Putamen (tissue), 1 donor: ENCODE data around the gene TTC22.

Source experiments
- DNase-seq: peaks from one replicate; pipeline ENCODE4 v3.0.0-alpha.2; 2016; ENCODE audit warnings: low spot score

Gene TTC22

GRCh38 chr1:54800899-54801759 is at the start of gene TTC22:
TTC22 (minus strand) TSS chr1:54801323; CDS start chr1:54801163, 160 bp downstream.
- DNase-seq, result no peak

GRCh38 chr1:54850737-54851136 is 49.6 kb upstream of the TTC22 start:
- no peak for DNase-seq

GRCh38 chr1:54850069-54850730 is 49.1 kb upstream of the TTC22 start:
- DNase-seq, result no peak

GRCh38 chr1:54849219-54850068 is 48.3 kb upstream of the TTC22 start:
- DNase-seq, result no peak

DNA sequence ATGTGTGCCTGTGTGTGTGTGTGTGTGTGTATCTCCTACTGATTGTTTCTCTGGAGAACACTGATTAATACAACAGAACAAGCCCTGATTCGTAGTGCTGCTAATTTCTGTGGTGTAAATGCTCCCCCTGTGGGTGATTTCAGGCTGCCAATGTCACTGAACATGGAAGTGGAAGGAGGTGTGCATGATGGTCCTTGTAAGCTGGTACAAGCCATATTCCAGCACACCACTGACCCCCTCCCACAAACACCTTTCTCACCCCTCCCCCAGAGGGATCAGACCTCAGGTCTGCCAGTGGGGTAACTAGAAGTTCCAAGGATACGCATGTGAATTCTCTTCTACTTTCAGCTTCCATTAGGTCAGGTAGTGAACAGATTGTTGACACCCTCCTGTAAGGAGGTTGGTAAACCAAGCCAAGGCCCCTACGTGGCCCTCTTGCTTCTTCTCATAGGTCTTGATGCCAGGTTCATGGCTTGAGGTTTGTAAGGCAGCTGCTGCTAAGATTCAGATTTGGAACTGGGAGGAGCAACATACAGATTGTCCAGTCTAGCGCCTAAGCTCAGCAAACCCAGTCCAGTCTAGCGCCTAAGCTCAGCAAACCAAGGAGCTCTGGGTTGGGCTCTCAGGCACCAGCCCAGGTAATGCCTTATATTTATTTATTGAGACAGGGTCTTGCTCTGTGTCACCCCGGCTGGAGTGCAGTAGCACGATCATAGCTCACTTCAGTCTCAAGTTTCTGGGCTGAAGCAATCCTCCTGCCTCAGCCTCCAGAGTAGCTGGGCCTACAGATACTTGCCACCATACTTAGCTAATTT is 47.2 kb upstream of the TTC22 start:
- DNase-seq, result no peak

DNA sequence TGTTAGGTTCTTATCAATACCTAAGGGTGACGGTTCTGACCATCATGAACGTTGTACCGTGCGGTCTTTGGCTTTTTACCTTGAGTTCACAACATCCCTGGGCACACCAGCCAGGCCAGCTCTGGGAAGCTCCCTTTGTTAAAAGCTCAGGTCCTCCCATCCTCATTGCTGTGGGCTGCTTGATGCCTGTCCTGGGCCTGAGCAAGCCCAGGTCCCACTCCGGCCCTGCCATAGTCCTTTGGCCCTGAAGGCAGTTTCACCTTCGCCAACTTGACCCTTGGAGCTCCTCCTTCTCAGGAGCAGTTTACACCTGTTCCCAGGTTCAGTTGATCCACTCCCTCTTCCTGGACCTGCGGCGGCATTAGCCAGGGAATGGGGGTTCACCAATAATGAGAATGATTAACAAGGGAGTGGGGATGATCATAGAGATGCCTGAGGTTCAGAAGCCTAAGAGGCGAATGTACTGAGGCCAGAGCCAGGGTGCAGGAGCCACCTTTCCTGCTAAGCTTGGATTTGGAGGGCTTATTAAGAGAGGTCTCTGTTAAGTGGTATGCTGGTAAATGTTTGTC is 45.7 kb upstream of the TTC22 start:
- DNase-seq, result no peak

DNA sequence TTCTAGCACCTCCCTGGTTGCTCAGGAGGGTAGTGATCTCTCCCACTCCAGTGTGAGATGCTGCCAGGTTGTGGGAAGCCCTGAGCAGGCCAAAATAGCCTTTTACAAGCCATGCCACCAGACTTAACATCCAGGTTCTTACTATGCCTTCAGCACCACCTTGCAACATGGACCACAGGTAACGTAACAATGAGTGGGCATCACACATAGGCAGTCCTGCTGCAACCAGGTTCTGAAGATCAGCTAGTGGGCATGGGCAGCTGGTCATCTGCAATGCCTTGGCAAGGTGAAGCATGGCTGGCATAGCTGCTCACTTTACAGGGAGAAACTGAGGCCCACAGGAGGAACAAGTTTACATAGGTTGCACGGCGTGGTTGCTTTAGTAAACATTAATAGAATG is 45.2 kb upstream of the TTC22 start:
- no peak for DNase-seq

DNA sequence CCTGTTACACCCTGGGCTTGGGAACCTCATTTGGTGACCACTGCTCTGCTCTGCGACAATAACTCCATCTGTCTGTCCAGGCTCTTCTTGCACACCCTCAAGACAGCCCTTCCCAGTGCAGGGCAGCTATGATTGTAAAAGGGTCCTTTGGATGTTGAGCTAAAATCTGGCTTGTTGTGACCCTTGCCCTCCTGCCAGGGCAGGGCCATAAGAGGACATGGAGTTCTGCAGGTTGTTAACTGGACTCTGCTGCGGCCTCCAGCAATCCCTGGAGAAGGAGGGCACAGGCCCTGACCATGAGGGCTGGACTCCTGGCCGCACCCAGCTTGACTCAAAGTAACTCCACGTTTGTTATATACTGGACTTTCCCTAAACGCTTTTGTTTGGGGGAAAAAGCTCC is 44.6 kb upstream of the TTC22 start:
- no peak for DNase-seq

GRCh38 chr1:54844564-54844963 is 43.4 kb upstream of the TTC22 start:
- DNase-seq, result no peak

GRCh38 chr1:54843449-54843848 is 42.3 kb upstream of the TTC22 start:
- no peak for DNase-seq

DNA sequence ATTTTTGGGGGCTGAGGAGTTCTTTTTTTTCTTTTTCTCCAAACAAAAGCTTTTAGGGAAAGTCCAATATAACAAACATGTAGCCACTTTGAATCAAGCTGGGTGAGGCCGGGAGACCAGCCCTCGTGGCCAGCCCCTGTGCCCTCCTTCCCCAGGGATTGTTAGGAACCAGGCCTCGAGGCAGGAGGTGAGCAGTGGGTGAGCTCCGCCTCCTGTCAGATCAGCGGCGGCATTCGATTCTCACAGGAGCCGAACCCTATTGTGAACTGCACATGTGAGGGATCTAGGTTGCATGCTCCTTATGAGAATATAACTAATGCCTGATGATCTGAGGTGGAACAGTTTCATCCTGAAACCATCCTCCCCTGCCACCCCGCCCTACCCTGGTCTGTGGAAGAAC is 41.8 kb upstream of the TTC22 start:
- no peak for DNase-seq

DNA sequence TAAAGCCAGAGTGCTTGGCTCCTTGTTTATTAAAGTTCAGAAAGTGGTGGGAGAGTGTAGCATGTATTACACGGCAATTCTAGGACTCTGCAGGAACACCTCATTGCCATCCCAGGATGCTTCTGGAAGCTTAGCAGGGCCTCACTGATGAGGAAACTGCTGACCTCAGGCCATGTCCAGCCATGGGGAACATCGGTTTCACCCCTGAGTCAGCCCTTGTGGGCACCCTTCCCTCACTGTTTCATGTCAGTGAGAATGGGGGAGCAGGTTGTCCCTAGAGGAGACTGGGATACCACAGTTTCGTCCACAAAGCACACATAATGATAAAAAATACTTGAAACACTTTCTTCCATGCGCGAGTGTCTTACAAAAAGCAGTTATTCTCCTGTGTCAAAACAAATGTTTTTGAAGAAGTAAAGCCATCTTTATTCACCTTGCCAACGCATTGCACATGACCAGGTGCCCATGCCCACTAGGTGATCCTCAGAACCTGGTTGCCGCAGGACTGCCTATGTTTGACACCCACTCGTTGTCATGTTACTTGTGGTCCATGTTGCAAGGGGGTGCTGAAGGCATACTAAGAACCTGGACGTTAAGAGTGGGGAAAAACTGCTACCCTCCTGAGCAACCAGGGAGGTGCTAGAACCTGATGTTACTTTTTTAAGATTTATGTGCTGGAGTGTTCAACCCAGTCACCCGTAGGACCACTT is 41.2 kb upstream of the TTC22 start:
- DNase-seq, result no peak

DNA sequence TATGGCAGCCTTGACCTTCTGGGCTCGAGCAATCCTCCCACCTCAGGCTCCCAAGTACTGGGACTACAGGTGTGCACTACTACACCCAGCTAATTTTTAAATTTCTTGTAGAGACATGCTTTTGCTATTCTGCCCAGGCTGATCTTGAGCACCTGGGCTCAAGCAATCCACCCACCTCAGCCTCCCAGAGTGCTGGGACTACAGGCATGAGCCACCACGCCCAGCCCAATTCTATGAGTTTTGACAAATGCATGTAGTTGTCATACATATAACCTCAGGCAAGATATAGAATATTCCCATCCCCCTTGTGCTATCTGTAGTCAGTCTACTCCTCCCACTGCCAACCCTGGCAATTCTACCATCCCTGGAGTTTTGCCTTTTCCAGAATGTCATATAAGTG is 38.7 kb upstream of the TTC22 start:
- no peak for DNase-seq

DNA sequence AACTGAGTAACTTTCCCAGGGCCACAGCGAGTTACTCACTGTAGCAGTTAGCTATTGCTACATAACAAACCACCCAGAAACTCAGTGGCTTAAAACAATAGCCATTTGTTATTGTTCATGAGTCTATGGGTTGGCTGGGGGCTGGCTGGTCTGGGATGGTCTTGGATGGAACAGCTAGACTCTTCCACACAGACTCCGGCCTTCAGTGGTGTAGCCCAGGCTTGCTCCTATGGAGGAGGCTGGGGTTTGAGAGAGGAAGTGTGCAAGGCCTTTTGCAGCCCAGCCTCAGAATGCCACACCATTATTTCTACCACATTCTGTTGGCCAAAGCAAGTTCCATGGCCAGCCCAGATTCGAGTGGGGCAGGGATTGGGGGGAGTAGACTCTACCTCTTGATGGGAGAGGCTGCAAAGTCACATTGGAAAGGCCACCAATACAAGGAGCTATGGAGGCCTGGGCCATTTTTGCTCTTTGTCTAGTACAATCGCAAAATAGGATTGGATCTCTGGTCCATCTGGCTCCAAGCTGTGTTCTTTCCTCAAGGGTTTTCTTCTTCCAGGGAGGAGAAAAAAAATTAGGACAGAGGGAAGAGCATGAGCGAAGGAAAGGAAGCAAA is 37.5 kb upstream of the TTC22 start:
- DNase-seq, result no peak

DNA sequence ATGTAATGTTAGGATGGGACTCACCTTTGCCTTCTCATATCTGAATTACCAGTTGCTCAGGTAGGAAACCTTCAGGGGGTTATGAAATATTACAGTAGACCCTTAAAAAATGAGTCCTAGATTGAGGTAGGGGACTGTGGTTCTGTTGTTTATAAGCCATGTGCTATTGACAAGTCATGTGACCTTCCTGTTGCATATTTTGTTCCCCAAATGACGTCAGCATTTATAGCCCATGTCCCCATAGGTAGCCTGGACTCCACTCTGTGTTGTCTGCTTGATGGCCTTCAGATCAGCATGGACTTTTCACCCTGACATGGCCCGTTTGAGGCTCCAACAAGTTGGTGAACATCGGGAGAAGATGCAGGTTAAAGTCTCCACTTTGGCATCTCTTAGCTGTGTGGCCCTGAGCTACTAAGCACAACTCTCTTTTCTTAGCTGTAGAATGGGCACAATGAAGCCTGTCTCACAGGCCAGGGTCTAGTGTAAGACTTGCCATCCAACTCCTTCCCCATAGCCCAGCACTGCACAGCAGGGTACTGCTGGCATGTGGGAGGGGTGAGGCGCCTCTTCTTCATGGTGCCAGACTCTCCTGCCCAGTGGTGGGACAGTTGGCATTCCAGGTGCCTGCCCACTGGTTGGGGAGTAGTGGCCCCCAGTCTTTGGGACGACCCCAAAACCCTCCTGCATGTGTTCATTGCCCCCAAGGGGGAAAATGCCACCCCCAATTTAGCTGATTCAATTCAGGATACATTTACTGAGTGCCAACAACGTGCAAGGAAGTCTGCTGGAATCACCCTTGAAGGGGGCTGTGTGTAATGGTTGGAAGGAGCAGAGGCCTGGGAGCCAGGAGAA is 36.1 kb upstream of the TTC22 start:
- DNase-seq, result no peak

DNA sequence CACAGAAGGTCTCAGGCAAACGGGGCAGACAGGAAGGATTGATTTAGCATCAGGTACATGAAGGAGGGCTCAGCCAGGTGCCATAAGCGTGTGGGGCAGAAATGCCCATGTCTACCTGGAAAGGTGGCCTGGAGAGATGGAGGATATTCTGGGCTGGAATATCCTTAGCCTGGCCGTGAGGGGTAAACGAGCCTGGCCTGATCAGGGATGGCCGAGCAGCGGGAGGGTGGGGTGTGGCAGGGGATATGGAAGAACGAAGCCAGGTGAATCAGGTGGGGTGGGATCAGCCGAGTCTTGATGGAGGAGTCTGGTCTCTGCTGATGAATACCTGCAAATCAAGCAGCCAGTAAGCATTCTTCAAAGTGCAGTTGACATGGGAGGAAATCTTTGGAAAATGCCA is 35.5 kb upstream of the TTC22 start:
- DNase-seq, result no peak

GRCh38 chr1:54835970-54836369 is 34.8 kb upstream of the TTC22 start:
- no peak for DNase-seq

DNA sequence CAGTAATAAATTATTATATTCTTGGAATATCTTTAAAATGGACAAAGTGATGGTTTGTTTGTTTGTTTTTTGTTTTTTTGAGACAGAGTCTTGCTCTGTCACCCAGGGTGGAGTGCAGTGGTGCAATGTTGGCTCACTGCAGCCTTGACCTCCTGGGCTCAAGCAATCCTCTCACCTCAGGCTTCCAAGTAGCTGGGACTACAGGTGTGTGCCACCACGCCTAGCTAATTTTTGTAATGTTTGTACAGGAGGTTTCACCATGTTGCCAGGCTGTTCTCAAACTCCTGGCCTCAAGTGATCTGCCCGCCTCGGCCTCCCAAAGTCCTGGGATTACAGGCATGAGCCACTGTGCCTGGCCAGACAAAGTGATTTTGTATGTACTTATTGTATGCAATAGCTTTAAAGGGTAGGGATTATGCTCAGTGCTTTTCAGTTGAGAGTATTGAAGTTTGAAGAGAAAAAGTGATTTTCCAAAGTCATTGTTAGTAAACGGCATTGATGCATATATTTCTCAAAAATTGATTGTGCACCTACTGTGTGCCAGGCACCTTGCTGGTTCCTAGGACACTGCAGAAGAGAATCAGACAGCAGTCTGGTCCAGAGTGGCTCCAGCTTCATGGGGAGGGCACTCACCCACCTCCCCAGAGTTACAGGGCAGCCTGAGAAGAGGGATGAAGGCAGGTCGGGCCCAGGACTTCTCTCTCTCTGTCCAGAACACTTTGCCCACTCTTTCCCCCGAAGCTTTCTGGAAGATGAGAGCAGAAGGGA is 34.2 kb upstream of the TTC22 start:
- DNase-seq, result no peak
